SK-N-SH (cell line): ENCODE data around the gene ATRAID.

Experiments
- NRF1 ChIP-seq: IDR thresholded peaks from 2 replicates; pipeline ENCODE4 v1.6.1; 2012; ENCODE audit warnings: low read depth, mild to moderate bottlenecking, low read length
- REST ChIP-seq: IDR thresholded peaks from 2 replicates; pipeline ENCODE4 v1.6.1; 2012; ENCODE audit warnings: mild to moderate bottlenecking, low read depth, low read length, moderate library complexity
- SIN3A ChIP-seq: IDR thresholded peaks from 2 replicates; pipeline ENCODE4 v1.6.1; 2012; ENCODE audit warnings: low read depth, mild to moderate bottlenecking, low read length, moderate library complexity, borderline replicate concordance
- TAF1 ChIP-seq: IDR thresholded peaks from 2 replicates; pipeline ENCODE4 v1.6.1; 2012; ENCODE audit warnings: low read depth, mild to moderate bottlenecking, low read length, moderate library complexity, borderline replicate concordance
- USF2 ChIP-seq: fragments of 150-350 bp; IDR thresholded peaks from 2 replicates; pipeline ENCODE4 v1.6.1; 2017; ENCODE audit warnings: antibody characterized with exemption, low read length, low read depth, borderline replicate concordance

- TF ChIP-seq NRF1 = no peak
- TF ChIP-seq SIN3A = no peak
- TF ChIP-seq USF2 = no peak
- no peak for TF ChIP-seq REST
- TF ChIP-seq TAF1 = no peak
Measured at GRCh38 chr2:27194538-27195354, 17.1 kb upstream of the ATRAID start.
